Suprapubic skin (tissue), 4 donors: ENCODE measurements around the gene SLC5A11.

Experiments used
- EP300 ChIP-seq: sonication (generic); formaldehyde crosslinking; IDR thresholded peaks from one replicate; pipeline ENCODE4 v1.6.1; 2017; ENCODE audit warnings: antibody characterized with exemption
- POLR2A ChIP-seq, 2 donors: fragments of 450-650 bp; IDR thresholded peaks; one replicate each; pipeline ENCODE4 v1.6.1; 2017; ENCODE audit warnings: antibody characterized with exemption in 2 of 2, mild to moderate bottlenecking in 2 of 2, moderate library complexity in 2 of 2
- POLR2AphosphoS5 ChIP-seq, 3 donors: sonication (generic); formaldehyde crosslinking; IDR thresholded peaks; one replicate each; pipeline ENCODE4 v1.6.1; 2017; ENCODE audit warnings: antibody characterized with exemption in 3 of 3
- TF ChIP-seq, protein P1 (sequence below), 2 donors: fragments of 200-600 bp in 1 of 2; fragments of 450-650 bp in 1 of 2; sonication (generic) in 1 of 2; IDR thresholded peaks; one replicate each; pipeline ENCODE4 v1.5.1; 2016 to 2019; ENCODE audit warnings: antibody characterized with exemption in 2 of 2, mild to moderate bottlenecking in 1 of 2, moderate library complexity in 1 of 2

- TF ChIP-seq, protein P1, sequence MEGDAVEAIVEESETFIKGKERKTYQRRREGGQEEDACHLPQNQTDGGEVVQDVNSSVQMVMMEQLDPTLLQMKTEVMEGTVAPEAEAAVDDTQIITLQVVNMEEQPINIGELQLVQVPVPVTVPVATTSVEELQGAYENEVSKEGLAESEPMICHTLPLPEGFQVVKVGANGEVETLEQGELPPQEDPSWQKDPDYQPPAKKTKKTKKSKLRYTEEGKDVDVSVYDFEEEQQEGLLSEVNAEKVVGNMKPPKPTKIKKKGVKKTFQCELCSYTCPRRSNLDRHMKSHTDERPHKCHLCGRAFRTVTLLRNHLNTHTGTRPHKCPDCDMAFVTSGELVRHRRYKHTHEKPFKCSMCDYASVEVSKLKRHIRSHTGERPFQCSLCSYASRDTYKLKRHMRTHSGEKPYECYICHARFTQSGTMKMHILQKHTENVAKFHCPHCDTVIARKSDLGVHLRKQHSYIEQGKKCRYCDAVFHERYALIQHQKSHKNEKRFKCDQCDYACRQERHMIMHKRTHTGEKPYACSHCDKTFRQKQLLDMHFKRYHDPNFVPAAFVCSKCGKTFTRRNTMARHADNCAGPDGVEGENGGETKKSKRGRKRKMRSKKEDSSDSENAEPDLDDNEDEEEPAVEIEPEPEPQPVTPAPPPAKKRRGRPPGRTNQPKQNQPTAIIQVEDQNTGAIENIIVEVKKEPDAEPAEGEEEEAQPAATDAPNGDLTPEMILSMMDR (IDR thresholded peaks at IDR 0.05) = no peak
- TF ChIP-seq EP300 = no peak
- no peak for TF ChIP-seq POLR2A (IDR thresholded peaks at IDR 0.05)
- TF ChIP-seq POLR2AphosphoS5 (IDR thresholded peaks at IDR 0.05) = no peak
Measured at GRCh38 chr16:24875466-24875865, 29.7 kb downstream of the SLC5A11 start.
